Gastroesophageal sphincter (tissue), 4 donors: ENCODE data around the gene KLF2. TPM values are rescaled to one million over a fixed set of nuclear protein-coding genes. Genes with fewer than 3 reads are reported as not detected.
A peak's percentile ranks its signal among the peaks of the same experiment; 100 is the strongest.

Experiments used
- ATAC-seq: fragments of 150-250 bp; one replicate; pipeline ENCODE4 v1.9.1; 2016; ENCODE audit warnings: mild to moderate bottlenecking, moderate library complexity
- H3K27ac ChIP-seq, 4 donors: fragments of 200-600 bp; sonication (generic) in 3 of 4; 1 replicate in 3 of 4; 2 replicates in 1 of 4; pipeline ENCODE4 v1.5.1; 2016 to 2019
- H3K27me3 ChIP-seq: fragments of 200-600 bp; sonication (generic); one replicate; pipeline ENCODE4 v1.5.1; 2019
- H3K36me3 ChIP-seq, 2 donors: fragments of 200-600 bp; sonication (generic); one replicate each; pipeline ENCODE4 v1.5.1; 2019; ENCODE audit warnings: control low read depth in 1 of 2
- H3K4me1 ChIP-seq, 3 donors: fragments of 200-600 bp; sonication (generic); 1 replicate in 2 of 3; 2 replicates in 1 of 3; pipeline ENCODE4 v1.5.1; 2016 to 2019; ENCODE audit warnings: control low read depth in 2 of 3
- H3K4me3 ChIP-seq, 2 donors: fragments of 200-600 bp; sonication (generic); one replicate each; pipeline ENCODE4 v1.5.1; 2019; ENCODE audit warnings: mild to moderate bottlenecking in 1 of 2, moderate library complexity in 1 of 2
- H3K9me3 ChIP-seq, 3 donors: fragments of 200-600 bp; sonication (generic); one replicate each; pipeline ENCODE4 v1.5.1; 2017 to 2019; ENCODE audit warnings: control low read depth in 2 of 3
- EP300 ChIP-seq: sonication (generic); formaldehyde crosslinking; IDR thresholded peaks from one replicate; pipeline ENCODE4 v1.6.1; 2017; ENCODE audit warnings: antibody characterized with exemption, mild to moderate bottlenecking
- POLR2A ChIP-seq, 2 donors: fragments of 450-650 bp; IDR thresholded peaks; one replicate each; pipeline ENCODE4 v1.6.1; 2017; ENCODE audit warnings: antibody characterized with exemption in 2 of 2, mild to moderate bottlenecking in 2 of 2, moderate library complexity in 1 of 2
- POLR2AphosphoS5 ChIP-seq: sonication (generic); formaldehyde crosslinking; IDR thresholded peaks from one replicate; pipeline ENCODE4 v1.6.1; 2017; ENCODE audit warnings: antibody characterized with exemption
- WGBS, 2 donors: methylation state at CpG; one replicate each; pipeline ENCODE4 v1.1.5; 2018; ENCODE audit warnings: low coverage in 1 of 2; 5-methylcytosine and 5-hydroxymethylcytosine counted together
- total RNA-seq, 4 donors: library from RNA; depleted of rRNA; stranded (reverse); fragments of >200 nt; gene quantifications; one replicate each; pipeline ENCODE4 v1.1.0, GENCODE V29; 2016
- TF ChIP-seq, protein P1 (sequence below), 4 experiments: fragments of 200-600 bp in 2 of 4; fragments of 450-650 bp in 2 of 4; sonication (generic) in 1 of 4; IDR thresholded peaks; one replicate each; pipeline ENCODE4 v1.5.1; 2017 to 2019; ENCODE audit warnings: antibody characterized with exemption in 4 of 4, mild to moderate bottlenecking in 2 of 4, moderate library complexity in 2 of 4

KLF2 gene
- total RNA-seq, 4 donors from 2014 or later, result 29.4 to 40.0 (median 34.9) TPM

DNA sequence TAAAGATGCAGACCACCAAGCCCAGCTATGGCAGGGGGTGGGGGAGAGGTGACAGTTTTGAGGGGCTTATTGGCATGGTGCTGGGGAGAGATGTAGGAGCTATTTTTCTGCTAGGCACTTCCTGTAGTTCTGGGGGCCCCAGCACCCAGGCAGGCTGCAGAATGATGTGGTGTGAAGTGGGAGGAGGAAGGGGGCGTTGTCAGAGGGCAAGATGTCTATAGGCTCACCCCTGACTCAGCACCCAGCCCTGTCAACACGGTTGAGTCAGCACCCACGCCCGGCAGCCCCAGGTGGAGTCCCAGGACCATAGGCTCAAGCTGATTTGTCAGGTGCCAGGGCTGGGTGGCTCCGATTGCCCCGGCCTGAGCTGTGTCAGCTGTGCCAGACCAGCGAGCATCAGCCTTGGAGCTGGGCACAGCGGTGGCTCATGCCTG lies 5.8 kb downstream of the KLF2 start:
- H3K4me1 ChIP-seq, result peaks cover 0 to 57% (median 14%) of the 10 kb centered on the region in 3 donors
- no peaks in the 10 kb centered on the region for H3K27me3 ChIP-seq
- H3K27ac ChIP-seq, result peak overlapping the region in 3 of 4 donors; percentile 75 to 98 (median 94)
- peak; percentile 26 for ATAC-seq
- no peak overlapping the region for H3K4me3 ChIP-seq
- WGBS, 2 donors, result 20 to 57% methylated on average over 1 of the region's 8 CpGs
- H3K36me3 ChIP-seq, result peaks cover 0 to 22% of the 10 kb centered on the region in 2 donors
- TF ChIP-seq EP300, result no peak
- peak; percentile 25 to 36 for TF ChIP-seq POLR2A (IDR thresholded peaks at IDR 0.05)
- TF ChIP-seq, protein P1, sequence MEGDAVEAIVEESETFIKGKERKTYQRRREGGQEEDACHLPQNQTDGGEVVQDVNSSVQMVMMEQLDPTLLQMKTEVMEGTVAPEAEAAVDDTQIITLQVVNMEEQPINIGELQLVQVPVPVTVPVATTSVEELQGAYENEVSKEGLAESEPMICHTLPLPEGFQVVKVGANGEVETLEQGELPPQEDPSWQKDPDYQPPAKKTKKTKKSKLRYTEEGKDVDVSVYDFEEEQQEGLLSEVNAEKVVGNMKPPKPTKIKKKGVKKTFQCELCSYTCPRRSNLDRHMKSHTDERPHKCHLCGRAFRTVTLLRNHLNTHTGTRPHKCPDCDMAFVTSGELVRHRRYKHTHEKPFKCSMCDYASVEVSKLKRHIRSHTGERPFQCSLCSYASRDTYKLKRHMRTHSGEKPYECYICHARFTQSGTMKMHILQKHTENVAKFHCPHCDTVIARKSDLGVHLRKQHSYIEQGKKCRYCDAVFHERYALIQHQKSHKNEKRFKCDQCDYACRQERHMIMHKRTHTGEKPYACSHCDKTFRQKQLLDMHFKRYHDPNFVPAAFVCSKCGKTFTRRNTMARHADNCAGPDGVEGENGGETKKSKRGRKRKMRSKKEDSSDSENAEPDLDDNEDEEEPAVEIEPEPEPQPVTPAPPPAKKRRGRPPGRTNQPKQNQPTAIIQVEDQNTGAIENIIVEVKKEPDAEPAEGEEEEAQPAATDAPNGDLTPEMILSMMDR (IDR thresholded peaks at IDR 0.05), result no peak
- TF ChIP-seq POLR2AphosphoS5, result peak; percentile 79
- no peaks in the 10 kb centered on the region for H3K9me3 ChIP-seq

DNA sequence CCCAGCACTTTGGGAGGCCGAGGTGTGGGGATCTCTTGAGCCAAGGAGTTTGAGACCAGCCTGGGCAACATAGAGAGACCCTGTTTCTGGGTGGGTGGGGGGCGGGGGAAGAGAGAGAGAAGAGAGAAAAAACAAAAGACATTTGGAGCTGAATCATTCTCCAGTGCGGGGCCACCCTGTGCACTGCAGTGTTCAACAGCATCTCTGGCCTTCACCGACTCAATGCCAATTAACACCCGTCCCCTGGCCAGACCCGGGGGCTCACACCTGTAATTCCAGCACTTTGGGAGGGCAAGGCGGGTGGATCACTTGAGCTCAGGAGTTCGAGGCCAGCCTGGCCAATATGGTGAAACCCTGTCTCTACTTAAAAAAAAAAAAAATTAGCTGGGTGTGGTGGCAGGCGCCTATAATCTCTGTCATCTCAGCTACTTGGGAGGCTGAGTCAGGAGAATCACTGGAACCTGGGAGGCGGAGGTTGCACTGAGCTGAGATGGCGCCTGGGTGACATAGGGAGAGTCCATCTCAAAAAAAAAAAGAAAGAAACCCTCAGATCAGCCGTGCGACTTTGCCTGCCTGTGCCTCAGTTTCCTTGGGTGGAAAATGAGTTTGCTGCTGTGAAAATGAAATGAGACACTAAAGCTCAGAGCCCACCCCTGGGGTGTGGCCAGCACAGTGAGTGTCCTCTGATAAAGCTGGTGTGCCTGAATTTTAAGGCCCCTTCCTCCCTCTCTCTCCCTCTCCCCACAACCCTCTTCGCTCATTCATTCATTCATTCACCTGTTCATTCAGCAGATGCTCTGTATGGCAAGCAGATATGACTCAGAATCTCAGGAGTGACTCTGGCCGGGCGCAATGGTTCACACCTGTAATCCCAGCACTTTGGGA lies 6.4 kb downstream of the KLF2 start:
- Histone ChIP-seq H3K4me1 (peaks cover 0 to 53% (median 14%) of the 10 kb centered on the region in 3 donors), H3K27ac (peak overlapping the region in 3 of 4 donors; percentile 75 to 98 (median 94)), H3K27me3 (no peaks in the 10 kb centered on the region), H3K36me3 (peaks cover 0 to 22% of the 10 kb centered on the region in 2 donors), H3K4me3 (no peak overlapping the region), H3K9me3 (no peaks in the 10 kb centered on the region)
- TF ChIP-seq, protein P1 (IDR thresholded peaks at IDR 0.05), result no peak
- TF ChIP-seq EP300 (no peak), POLR2A (IDR thresholded peaks at IDR 0.05) (no peak), POLR2AphosphoS5 (no peak)
- 60 to 88% methylated on average over 10 of the region's 16 CpGs for WGBS, 2 donors
- ATAC-seq, result no peak

DNA sequence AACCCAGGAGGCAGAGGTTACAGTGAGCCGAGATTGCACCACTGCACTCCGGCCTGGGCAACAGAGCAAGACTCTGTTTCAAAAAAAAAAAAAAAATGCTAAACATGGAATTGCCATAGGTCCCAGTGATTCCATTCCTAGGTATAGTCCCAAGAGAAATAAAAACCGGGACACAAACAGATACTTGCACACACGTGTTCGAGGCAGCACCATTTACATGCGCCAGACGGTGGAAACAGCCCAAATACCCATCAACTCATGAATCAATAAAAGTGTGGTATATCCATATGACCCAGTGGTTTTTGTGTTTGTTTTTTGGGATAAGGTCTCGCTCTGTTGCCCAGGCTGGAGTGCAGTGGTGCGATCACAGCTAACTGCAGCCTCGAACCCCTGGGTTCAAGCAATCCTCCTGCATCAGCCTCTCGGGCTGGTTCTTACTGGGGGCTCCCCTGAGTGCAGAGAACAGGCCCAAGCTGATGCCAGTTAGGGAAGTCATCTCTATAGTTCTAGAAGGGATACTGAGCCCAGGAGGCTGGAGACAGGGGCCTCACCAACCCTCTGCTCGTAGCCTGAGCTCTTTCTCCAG lies 8.5 kb downstream of the KLF2 start:
- Histone ChIP-seq H3K4me1 (peaks cover 0 to 36% (median 12%) of the 10 kb centered on the region in 3 donors), H3K27me3 (no peaks in the 10 kb centered on the region), H3K4me3 (no peak overlapping the region), H3K36me3 (peaks cover 0 to 2% of the 10 kb centered on the region in 2 donors), H3K27ac (peak overlapping the region in 1 of 4 donors; percentile 98), H3K9me3 (no peaks in the 10 kb centered on the region)
- ATAC-seq, result no peak
- no peak for TF ChIP-seq POLR2AphosphoS5
- no peak for TF ChIP-seq POLR2A (IDR thresholded peaks at IDR 0.05)
- TF ChIP-seq, protein P1 (IDR thresholded peaks at IDR 0.05), result no peak
- no peak for TF ChIP-seq EP300
- 87 to 92% methylated on average over 3 to 11 of the region's 12 CpGs for WGBS, 2 donors

DNA sequence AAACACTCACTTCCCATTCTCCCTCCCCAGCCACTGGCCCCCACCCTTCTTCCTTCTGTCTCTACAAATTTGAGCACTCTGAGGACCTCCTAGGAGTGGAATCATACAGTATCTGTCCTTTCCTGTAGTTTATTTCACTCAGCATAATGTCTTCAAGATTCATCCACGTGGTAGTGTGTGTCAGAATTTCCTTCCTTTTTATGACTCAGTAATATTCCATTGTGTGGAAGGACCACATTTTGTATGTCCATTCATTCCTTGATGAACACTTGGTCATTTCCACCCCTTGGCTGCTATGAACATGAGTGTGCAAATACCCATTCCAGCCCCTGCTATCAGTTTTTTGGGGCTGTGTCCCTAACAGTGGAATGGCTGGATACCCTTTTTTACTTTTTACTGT lies 9.8 kb downstream of the KLF2 start:
- Histone ChIP-seq H3K27ac (no peak overlapping the region), H3K4me1 (peaks cover 0 to 37% (median 11%) of the 10 kb centered on the region in 3 donors), H3K9me3 (no peaks in the 10 kb centered on the region), H3K36me3 (no peaks in the 10 kb centered on the region), H3K4me3 (no peak overlapping the region), H3K27me3 (no peaks in the 10 kb centered on the region)
- ATAC-seq, result no peak
- 64 to 70% methylated on average over 1 of the region's 1 CpG for WGBS, 2 donors
- no peak for TF ChIP-seq POLR2A (IDR thresholded peaks at IDR 0.05)
- TF ChIP-seq, protein P1 (IDR thresholded peaks at IDR 0.05), result no peak
